SU-DHL-6 (cell line): ENCODE measurements around the gene FBXO15.

Experiments
- H2AFZ ChIP-seq: fragments of 200-600 bp; sonication (generic); 2 replicates; pipeline ENCODE4 v1.6.1; 2014; ENCODE audit warnings: low read depth, mild to moderate bottlenecking, moderate library complexity, mixed read lengths, antibody characterized with exemption, low read length; ENCODE audit not compliant: severe bottlenecking
- H3F3A ChIP-seq: fragments of 200-600 bp; shearing (Covaris generic); 2 replicates; pipeline ENCODE4 v1.6.0; 2016; ENCODE audit warnings: antibody characterized with exemption, mild to moderate bottlenecking; ENCODE audit not compliant: insufficient read depth
- H3K27ac ChIP-seq: fragments of 200-600 bp; sonication (generic); 2 replicates; pipeline ENCODE4 v1.5.1; 2016; ENCODE audit warnings: low read depth, mild to moderate bottlenecking, low read length, moderate library complexity, mixed read lengths
- H3K27me3 ChIP-seq: fragments of 200-600 bp; sonication (generic), shearing (Covaris generic); 2 replicates; pipeline ENCODE4 v1.6.0; 2014; ENCODE audit warnings: mild to moderate bottlenecking, low read length
- H3K36me3 ChIP-seq: fragments of 200-600 bp; sonication (generic); 2 replicates; pipeline ENCODE4 v1.6.1; 2014; ENCODE audit warnings: mild to moderate bottlenecking, low read length, mixed read lengths
- H3K4me2 ChIP-seq: fragments of 300-600, 200-600 bp; shearing (Covaris generic), sonication (generic); 2 replicates; pipeline ENCODE4 v1.6.0; 2014; ENCODE audit warnings: low read length, low read depth, mild to moderate bottlenecking; ENCODE audit not compliant: poor library complexity, severe bottlenecking
- H3K4me3 ChIP-seq: fragments of 200-600 bp; sonication (generic); 2 replicates; pipeline ENCODE4 v1.5.1; 2014; ENCODE audit warnings: antibody characterized with exemption, low read length, mild to moderate bottlenecking, mixed read lengths; ENCODE audit not compliant: insufficient read depth, poor library complexity, severe bottlenecking
- H3K79me2 ChIP-seq: fragments of 200-600 bp; sonication (generic); 2 replicates; pipeline ENCODE4 v1.6.1; 2014; ENCODE audit warnings: mild to moderate bottlenecking, low read length, moderate library complexity; ENCODE audit not compliant: insufficient read depth
- H3K9ac ChIP-seq: fragments of 200-600 bp; sonication (generic); 2 replicates; pipeline ENCODE4 v1.7.0; 2014; ENCODE audit warnings: mild to moderate bottlenecking, low read length
- H3K9me2 ChIP-seq: fragments of 200-600 bp; sonication (generic); replicated peaks from 2 replicates; pipeline ENCODE4 v1.6.1; 2014; ENCODE audit warnings: low read length; ENCODE audit not compliant: insufficient read depth
- H3K9me3 ChIP-seq: fragments of 200-600 bp; sonication (generic); 2 replicates; pipeline ENCODE4 v1.6.1; 2014; ENCODE audit warnings: low read length, mixed read lengths; ENCODE audit not compliant: insufficient read depth
- H4K20me1 ChIP-seq: fragments of 200-600 bp; sonication (generic); 2 replicates; pipeline ENCODE4 v1.6.1; 2014; ENCODE audit warnings: low read depth, mild to moderate bottlenecking, antibody characterized with exemption, low read length, moderate library complexity, mixed read lengths
- CTCF ChIP-seq: fragments of 200-600 bp; sonication (generic); IDR thresholded peaks from one replicate; pipeline ENCODE4 v1.5.1; 2017; ENCODE audit warnings: antibody characterized with exemption, mild to moderate bottlenecking, low read length, moderate library complexity; ENCODE audit not compliant: insufficient read depth, poor library complexity, severe bottlenecking
- EZH2phosphoT487 ChIP-seq: fragments of 200-600 bp; sonication (generic), shearing (Covaris generic); conservative IDR thresholded peaks from 2 replicates; pipeline ENCODE4 v1.6.1; 2018; ENCODE audit warnings: mild to moderate bottlenecking, antibody characterized with exemption, low read length, moderate library complexity, mixed read lengths

FBXO15 gene

GRCh38 chr18:74068296-74068695, 79.3 kb downstream of the FBXO15 start:
- Histone ChIP-seq H3K9ac (no peak overlapping the region), H3K27ac (no peak overlapping the region), H3K79me2 (no peaks in the 10 kb centered on the region), H4K20me1 (no peaks in the 10 kb centered on the region), H3F3A (no peaks in the 10 kb centered on the region), H3K9me2 (no peaks in the 10 kb centered on the region), H3K36me3 (no peaks in the 10 kb centered on the region), H3K27me3 (no peaks in the 10 kb centered on the region), H3K4me2 (no peak overlapping the region), H3K4me3 (no peak overlapping the region), H2AFZ (no peak overlapping the region), H3K9me3 (no peaks in the 10 kb centered on the region)
- TF ChIP-seq EZH2phosphoT487 (no peak), CTCF (no peak)

- no peak overlapping the region for H3K4me2 ChIP-seq
Measured at GRCh38 chr18:74066018-74066417, 81.6 kb downstream of the FBXO15 start.

GRCh38 chr18:74065366-74065765, 82.3 kb downstream of the FBXO15 start:
- Histone ChIP-seq H3F3A (no peaks in the 10 kb centered on the region), H3K4me2 (no peak overlapping the region), H3K4me3 (no peak overlapping the region), H2AFZ (no peak overlapping the region), H3K9me2 (no peaks in the 10 kb centered on the region), H3K36me3 (no peaks in the 10 kb centered on the region), H4K20me1 (no peaks in the 10 kb centered on the region), H3K9ac (no peak overlapping the region), H3K27me3 (no peaks in the 10 kb centered on the region), H3K9me3 (no peaks in the 10 kb centered on the region), H3K79me2 (no peaks in the 10 kb centered on the region), H3K27ac (no peak overlapping the region)
- TF ChIP-seq EZH2phosphoT487, result no peak
- no peak for TF ChIP-seq CTCF

More at GRCh38 chr18:74066018-74066417, 81.6 kb downstream of the FBXO15 start:
- no peaks in the 10 kb centered on the region for H3K9me2 ChIP-seq
- H3K27me3 ChIP-seq, result no peaks in the 10 kb centered on the region
- H4K20me1 ChIP-seq, result no peaks in the 10 kb centered on the region
- no peak overlapping the region for H3K4me3 ChIP-seq
- no peaks in the 10 kb centered on the region for H3K36me3 ChIP-seq
- H2AFZ ChIP-seq, result no peak overlapping the region
- no peak overlapping the region for H3K9ac ChIP-seq
- H3K79me2 ChIP-seq, result no peaks in the 10 kb centered on the region
- TF ChIP-seq CTCF (no peak), EZH2phosphoT487 (no peak)
- no peak overlapping the region for H3K27ac ChIP-seq
- H3F3A ChIP-seq, result no peaks in the 10 kb centered on the region
- H3K9me3 ChIP-seq, result no peaks in the 10 kb centered on the region
